EH (cell line): Measurements from ENCODE around the gene MYO5A.

ENCODE experiments used
- DNase-seq: peaks from one replicate; pipeline ENCODE4 v3.0.0-alpha.2; 2015; ENCODE audit warnings: low read depth

The MYO5A gene

GRCh38 chr15:52329987-52330386, 198.7 kb downstream of the MYO5A start:
- no peak for DNase-seq

DNA sequence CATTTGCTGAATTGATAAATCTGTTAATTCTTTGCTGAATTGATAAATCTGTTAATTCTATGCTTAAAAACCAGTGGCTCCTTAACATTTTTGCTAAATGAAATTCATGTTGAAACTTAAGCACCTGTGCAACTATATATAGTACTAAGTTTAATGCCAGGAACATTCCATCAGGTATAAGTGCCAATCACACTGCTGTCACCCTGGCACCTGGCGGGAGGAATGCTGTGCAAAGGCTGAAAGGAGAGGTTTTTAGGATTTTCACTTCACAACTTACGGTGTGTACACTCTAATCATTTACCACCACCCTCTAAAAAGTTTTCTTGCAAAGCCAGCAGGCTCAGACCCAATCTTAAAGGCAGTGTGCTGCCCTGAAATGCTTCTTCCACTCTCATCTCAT, 199.5 kb downstream of the MYO5A start:
- DNase-seq, result no peak

- no peak for DNase-seq
Measured at GRCh38 chr15:52328680-52329079, 200.0 kb downstream of the MYO5A start.

DNA sequence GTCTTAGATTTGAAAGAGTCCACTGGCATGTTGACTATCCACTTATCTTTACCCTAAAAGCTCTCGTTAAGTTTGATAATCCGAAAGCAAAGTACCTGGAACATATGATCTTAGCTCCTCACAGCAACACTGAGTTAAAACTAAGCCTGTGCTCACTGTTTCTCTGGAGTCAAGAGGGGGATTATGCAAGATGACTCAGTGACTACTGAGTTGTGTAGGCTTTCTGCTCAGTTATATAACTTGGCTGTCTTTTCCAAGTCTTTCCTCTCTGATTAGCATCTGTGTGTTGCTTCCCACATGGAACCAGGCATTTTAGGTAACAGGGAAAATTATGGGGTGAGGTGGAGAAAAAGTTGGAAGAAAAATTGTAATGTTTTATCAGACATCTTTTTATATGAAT, 201.9 kb downstream of the MYO5A start:
- DNase-seq, result peak; percentile 15

- DNase-seq, result no peak
Measured at GRCh38 chr15:52324109-52324508, 204.6 kb downstream of the MYO5A start.

- DNase-seq, result no peak
Measured at GRCh38 chr15:52318729-52319500, 209.8 kb downstream of the MYO5A start.

GRCh38 chr15:52317688-52318087, 211.0 kb downstream of the MYO5A start:
- DNase-seq, result no peak

DNA sequence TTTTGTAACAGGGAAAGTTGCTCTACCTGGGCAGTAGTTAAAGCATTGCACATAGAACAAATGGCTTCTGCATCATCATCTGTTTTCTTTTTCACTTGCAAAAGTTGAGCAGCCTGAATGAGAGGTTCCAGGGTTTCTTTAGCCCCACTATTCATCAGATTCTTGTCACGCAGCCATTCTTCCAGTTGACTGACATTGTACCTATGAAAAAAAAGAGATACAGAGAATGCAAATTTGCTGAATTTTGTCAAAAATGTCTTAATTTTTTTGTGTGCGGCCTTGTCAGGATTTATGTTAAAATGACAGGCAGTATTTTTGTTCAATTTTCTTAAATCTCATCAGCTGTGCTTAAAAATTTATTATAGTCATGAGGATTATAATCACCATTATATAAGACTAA, 211.7 kb downstream of the MYO5A start:
- no peak for DNase-seq

DNA sequence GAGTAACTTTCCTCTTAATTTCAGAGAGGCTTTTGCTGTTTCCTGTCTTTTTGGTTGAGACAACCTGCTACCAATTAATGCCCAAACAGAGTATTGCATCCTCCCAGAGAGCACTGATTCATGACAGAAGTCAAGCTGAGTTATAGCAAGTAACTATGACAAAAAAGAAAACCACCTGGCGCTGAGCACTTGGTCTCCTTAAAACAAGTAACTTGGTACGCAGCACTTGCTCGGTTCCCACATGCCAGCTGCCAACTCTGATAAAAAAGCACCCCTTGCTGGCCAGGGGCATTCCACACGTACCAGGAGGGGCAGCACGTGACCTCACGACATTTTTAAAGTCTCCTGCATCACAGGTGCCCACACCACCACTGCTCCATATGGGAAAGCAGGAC, 219.5 kb downstream of the MYO5A start:
- DNase-seq, result no peak

DNA sequence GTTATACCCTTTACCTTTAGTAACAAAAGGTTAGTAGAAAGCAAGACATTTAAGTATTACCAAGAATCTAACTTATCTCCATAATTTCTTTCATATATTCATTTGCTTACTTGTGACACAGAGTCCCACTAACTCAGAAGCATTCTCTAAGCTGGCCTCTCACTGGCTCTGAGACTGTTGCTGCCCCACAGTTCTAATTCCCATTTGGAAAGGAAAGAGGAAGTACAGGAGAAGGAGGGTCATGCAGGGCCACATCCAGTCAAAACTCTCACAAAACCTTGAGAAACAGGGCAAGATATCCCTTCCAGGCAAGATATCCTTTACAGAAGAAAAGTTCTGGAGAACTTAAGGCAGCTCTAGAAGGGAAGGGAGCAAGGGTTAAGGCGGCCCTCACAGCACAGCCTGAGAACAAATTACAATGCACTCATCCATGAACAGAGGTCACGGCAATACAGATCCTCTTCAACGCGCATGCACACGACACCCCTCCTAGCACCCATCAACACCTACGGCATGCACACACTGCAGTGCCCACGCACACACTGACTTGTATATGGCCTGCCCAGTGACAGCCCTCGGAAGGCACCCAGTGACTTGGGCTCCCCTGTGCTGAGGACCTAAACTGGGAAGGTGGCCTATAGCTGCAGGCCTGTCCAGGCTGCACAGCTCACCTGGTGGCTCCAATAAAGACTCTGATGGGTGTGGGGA, 220.1 kb downstream of the MYO5A start:
- no peak for DNase-seq

- DNase-seq, result no peak
Measured at GRCh38 chr15:52307847-52308246, 220.8 kb downstream of the MYO5A start.

GRCh38 chr15:52306270-52306669, 222.4 kb downstream of the MYO5A start:
- peak; percentile 33 for DNase-seq

DNA sequence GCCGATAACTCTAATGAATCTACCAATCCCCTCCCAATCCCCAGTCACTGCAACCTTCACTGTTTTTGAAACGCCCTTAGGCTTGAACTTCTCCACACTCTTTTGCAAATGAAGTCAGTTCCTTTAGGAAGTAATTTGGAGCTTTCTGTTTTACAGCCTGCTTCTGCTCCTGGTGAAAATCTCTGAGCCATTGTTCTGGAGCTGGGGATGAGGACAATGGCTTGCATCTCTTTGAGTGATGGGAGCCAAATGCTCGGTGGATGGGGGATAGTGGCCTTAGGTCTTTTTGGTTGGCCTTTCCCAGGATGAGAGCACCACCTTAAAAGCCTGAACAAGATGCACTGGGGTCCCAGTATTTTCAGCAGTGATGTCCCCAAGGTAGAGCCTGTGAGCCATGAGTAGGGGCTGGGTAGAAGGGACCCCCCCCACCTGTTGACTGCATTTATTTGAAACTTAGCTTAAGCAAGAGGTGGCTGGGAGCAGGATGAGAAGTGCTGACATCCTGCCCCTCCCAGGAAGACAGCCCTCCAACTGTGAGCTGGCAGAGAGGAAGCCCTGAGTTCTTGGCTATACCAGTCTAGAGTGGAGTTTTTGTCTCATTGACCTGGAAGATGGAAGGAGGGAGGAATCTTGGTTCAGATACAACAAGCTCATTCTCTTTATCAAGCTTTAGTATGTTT, 225.4 kb downstream of the MYO5A start:
- DNase-seq, result no peak

- no peak for DNase-seq
Measured at GRCh38 chr15:52301265-52301847, 227.3 kb downstream of the MYO5A start.

- peak; percentile 11 for DNase-seq
Measured at GRCh38 chr15:52295421-52296001, 233.2 kb downstream of the MYO5A start, which contains the start of gene MYO5C. Gene MYO5C (minus strand): TSS chr15:52295804. CDS start chr15:52295636, 168 bp downstream.

- DNase-seq, result no peak
Measured at GRCh38 chr15:52294881-52295420, 233.7 kb downstream of the MYO5A start.

DNA sequence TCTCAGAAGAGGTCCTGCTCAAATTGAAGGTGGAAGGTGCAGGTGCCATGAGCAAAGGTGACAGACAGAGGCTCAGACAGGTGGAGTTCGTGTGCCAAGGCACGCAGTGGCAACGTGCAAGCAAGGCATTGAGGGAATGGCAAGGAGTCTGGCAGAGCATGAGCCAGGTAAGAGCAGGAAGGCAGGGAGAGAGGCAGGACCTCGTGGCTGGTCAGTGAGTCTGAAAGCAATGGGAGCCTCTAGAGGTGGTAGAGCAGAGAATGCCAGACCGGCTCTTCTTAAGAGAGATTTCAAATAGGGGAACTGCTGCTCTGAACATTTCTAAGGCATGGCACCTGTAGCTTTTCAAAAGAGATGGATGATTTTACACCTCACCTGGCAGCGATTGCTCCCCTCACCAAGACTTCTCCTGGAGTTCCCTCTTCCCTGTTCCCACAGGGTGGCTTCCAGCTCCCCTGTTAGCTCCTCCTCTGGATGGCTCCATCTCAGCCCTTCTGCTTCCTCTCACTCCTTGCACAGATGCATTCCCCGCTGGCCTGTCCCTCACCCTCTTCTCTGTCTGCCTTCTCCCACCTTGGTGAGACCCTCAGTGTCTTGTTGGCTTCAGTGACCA, 235.8 kb downstream of the MYO5A start:
- DNase-seq, result no peak

DNA sequence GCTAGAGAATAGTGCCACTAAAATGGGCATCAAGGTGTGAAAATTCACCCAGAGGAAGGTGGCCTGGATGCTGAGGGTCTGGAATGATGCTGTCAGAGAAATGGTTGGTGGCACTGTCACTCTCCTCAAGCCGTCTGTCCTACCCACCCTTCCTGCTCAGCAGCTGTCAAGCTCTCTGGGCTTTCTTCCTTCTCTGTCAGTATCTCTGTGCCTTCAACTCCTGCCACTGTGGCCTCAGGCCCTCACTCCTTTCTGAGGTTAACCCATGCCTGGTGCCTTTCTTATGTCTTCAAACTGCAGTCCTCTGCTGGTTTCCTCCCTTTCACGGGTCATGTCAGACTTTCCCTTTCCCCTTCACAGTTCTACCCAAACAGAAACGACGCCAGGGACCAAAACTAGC, 237.5 kb downstream of the MYO5A start:
- no peak for DNase-seq

GRCh38 chr15:52290800-52291199, 237.9 kb downstream of the MYO5A start:
- DNase-seq, result no peak

DNA sequence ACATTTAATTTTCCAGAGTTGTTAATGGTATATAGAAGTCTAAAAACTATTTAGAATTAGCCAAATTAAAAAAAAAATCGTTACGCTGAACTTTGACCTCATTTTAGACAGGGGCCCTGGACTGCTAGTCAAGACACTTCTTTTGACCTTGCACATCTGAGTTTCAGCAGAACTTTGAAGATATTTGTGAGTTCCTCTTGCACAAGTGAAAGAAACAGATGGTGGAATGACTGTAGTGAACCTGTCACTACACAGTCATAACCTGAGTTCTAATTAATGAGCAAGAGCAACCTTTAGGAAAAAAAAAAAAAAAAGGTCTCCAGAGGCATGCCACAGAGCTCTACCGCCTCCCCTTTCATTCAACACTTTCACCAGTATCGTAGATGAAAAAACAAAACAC, 238.4 kb downstream of the MYO5A start:
- DNase-seq, result no peak

DNA sequence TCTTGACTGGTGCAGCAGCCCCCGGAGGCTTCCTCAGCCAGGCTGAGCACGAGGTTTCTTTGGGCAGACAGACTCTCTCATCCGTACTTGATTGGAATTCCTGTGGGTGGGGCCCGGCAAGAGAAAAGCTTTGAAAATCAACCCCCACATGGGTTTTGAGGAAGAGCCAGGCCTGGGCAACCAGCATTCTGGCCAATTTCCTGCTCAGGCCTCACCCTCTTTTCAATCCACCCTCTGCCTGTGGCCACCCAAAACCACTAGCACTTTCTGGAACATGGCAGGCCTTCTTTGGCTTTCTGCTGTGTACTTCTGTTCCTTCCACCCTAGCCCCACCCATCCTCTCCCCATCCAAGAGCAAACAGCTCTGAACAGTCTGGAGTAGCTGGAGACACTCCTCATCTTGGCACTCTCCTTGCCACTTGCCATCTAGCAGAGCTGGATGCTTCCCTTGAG, 239.0 kb downstream of the MYO5A start:
- DNase-seq, result no peak
